Measurements from ENCODE around the gene CEL.
"Not testable (repeated sequence)": the region's sequence is repeated elsewhere in the genome, so short reads cannot be mapped to it uniquely, and the experiment has no call there.

GRCh38 chr9:133083688-133084087 is 21.9 kb downstream of the CEL start:
- not testable (repeated sequence) for TF ChIP-seq CTCF, POLR2A (IDR thresholded peaks at IDR 0.05)
